ENCODE data around the gene COL13A1.

COL13A1 gene

DNA sequence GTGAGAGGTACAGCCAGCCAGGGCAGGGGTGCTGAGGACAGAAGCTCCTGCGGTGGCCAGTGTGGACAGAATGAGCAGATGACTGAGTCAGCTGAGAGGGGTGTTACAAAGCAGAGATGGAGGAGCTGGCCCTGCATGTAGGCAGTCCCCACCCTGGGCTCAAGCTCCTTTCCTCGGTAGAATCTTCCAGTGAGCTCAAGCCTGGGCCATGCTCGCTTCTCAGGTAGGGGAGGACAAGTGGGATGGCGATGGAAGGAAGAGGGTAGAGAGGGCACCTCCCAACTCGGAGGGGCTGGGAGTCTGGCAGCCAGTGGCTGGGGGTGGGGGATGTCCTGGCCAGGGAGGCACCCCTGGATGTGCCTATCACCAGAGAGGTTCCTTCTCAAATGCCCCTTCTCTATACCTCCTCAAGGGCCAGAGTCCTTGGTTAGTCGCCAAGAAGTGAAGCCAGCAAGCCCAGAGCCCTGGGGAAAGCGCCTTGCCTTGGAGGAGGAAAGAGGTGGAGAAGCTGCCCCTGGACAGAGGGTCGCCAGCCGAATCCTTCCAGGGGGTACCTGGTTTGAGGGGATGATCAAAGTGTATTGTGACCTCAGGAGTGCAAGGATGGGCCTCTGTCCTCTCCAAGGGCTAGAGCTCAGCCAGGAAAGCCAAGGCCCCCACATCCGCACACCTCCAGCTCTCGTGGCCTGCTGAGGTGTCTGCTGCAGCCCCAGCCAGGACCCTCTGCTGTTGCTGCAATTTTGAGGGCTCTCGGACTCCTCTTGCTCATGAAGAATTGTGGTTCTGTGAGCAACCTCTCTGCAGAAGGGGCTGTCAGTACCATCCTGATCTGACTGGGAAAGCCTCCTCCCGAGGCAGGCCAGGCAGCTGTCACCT, 162.4 kb downstream of the COL13A1 start:
- no peak for DNase-seq (ENCODE audit: low read depth, low spot score)

DNA sequence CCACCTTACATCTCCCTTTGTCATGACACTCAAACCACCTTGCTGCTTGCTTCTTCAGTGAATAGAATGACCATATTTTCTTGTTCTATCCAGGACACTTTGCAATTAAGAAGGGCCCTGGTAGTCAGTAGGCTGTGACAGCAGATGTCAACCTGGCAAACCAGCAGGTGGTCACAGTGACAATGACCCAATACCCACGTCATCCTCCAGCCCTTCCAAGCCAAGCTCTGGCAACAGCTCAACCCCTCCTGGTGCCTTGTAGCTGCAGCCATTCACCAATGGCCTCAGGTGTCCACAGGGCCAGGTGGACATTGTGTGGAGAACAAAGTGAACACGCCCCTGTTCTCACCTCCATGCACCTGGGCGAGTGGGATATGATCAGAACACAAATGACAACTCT, 163.4 kb downstream of the COL13A1 start:
- DNase-seq (ENCODE audit: low read depth, low spot score), result no peak

DNA sequence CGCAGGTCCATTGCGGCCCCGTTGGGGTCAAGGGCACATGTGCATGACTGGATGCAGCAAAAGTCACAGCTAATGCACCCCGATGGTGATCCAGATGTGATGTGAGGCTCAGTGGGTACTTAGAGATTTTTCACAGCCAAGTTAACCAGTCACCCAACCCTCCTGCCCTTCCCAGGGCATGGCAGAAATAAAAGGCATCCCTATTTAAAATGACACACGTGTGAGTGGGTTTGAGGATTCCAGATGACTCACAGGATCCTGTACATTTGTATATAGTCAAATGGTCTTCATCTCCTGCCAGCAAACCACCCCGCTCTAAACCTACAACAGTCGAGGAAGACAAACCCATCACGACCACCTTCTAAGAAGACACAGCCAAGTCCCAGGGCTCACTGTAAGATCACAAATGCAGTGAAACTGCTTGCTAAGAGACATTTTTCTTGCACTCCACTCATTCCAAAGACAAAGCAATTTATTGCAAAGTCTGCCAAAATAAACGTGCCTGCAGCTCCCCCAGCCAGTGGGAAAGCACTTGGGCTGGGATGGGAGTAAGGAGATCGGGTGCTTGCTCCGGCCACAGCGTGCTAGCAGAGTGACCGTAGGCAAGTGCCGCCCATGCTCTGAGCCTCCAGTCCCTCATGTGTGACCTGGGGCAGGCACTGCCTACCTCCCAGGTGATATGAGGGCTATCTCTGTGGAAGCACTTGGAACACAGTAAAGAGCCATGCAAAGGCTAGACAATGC, 164.4 kb downstream of the COL13A1 start:
- no peak for DNase-seq (ENCODE audit: low read depth, low spot score)

DNA sequence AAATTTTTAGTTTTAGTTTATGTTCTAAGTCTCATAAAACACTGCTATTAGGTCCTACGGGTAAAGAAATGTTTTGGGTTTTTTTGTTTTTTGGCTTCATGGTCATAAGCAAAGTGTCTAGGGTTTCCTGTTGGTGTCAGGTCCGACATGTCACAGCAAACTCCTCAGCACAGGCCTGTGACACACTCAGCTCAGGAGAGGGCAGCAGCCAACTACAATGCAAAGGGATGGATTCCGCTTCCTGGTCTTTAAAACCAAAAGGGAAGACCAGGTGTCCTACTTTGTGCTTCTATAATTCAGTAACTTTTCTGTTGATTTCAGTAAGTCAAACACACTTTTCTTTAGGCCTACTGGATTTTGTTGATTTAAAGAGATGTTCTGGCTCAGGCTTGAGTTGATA, 167.1 kb downstream of the COL13A1 start:
- DNase-seq (ENCODE audit: low read depth, low spot score), result no peak

GRCh38 chr10:69969977-69970376, 168.3 kb downstream of the COL13A1 start:
- no peak for DNase-seq (ENCODE audit: low read depth, low spot score)

DNA sequence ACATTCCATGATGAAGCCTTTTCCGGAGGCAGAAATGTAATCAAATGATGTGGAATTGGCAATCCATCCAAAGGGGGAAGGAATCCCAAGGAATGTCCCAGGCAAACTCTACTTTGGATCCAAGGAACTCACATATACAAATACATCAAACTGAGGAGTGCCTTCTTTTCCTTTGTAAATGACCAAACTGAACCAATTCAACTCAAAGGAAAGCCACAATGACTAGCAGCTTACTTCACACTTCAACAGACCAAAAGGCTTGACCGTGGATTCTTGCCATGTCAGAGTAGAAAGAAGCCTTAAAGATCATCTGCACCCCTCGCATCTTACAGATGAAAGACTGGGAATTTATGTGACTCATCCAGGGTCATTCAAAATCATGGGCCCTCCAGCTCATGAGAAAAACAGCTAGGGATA, 171.3 kb downstream of the COL13A1 start:
- DNase-seq (ENCODE audit: low read depth, low spot score), result no peak

GRCh38 chr10:69973678-69974077, 172.0 kb downstream of the COL13A1 start:
- no peak for DNase-seq (ENCODE audit: low read depth, low spot score)

DNA sequence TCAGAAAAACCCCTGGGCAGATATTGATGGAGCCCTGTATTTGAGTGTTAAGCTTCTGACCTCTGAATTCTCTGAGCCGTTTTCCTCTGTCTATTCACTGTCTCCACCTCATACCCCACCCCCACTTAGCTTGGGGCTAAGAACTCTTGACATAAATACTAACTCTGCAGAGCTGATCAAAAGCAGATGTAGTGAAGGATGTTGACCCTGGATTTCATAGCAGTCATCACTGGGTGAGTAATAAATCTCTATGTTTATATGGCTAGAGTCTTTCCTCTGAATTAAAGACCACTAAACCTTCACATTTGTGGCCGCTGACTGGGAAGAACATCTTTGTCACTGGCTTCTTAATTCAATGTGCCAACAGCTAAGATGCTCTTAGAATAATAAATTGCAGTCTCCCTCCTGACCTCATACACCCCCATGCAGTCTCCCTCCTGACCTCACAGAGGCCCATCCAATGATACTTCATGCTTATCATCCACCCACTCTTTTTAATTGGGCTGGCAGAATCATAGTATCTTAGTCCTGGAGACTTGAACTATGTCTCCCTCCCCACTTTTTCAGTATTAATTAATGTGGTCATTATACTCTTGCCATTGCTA, 172.9 kb downstream of the COL13A1 start:
- no peak for DNase-seq (ENCODE audit: low read depth, low spot score)

GRCh38 chr10:69976795-69977546, 175.3 kb downstream of the COL13A1 start:
- DNase-seq (ENCODE audit: low read depth, low spot score), result no peak

- no peak for DNase-seq (ENCODE audit: low read depth, low spot score)
Measured at GRCh38 chr10:69979174-69979573, 177.5 kb downstream of the COL13A1 start.

- DNase-seq (ENCODE audit: low read depth, low spot score), result no peak
Measured at GRCh38 chr10:69980672-69981071, 179.0 kb downstream of the COL13A1 start.

DNA sequence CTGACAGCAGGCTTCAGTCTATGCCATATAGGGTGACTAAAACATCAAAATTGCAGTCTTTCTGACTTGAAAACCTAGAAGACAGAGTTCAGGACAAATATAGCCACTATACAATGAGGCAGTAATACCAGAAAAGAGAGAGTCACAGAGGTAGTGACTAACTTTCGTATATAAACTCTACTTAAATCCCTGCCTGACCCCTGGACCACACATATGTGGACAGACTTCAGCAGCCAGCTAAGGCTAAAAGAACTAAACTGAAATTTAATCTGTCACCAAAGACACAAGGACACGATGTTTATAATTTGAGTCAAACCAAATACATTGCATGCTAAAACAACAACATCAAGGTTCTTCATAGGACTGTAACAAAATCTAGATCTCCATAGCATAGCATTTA, 186.4 kb downstream of the COL13A1 start:
- no peak for DNase-seq (ENCODE audit: low read depth, low spot score)

- no peak for DNase-seq (ENCODE audit: low read depth, low spot score)
Measured at GRCh38 chr10:69991151-69991550, 189.4 kb downstream of the COL13A1 start.

DNA sequence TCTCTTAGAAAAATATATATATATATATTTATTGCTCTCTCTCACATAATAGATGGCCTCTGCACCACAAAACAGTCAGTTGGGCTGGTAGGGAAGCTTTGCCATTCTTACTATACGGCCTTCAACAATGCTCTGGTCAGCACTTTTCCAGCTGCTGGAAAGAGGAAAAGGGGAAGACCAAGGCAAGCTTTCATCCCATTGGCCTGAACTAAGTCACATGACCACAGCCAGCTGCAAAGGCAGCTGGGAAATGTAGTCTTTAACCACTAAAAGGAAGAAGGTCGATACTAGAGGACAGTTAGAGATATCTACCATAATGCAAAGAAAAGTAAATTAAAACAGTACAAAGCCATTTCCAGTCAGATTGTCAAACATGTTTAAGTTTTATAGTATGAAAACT, 192.6 kb downstream of the COL13A1 start:
- no peak for DNase-seq (ENCODE audit: low read depth, low spot score)

DNA sequence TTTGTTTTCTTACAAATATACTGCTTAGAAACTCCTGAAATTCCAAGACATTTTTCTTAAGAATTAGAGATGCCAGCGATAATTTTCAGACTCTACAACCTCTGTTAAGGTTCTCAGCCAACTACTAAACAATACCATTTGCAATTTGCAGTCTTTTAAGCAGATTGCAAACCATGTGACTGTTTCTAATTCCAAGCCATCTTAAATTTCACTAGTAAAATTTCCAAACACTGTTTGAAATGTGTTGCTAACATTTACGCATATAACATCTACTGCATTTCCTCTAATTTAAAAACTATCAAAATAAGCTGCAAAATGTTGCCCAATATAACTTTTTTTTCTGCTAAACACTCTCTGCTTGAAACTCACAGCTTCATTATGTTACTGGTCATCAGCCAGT, 194.9 kb downstream of the COL13A1 start:
- DNase-seq (ENCODE audit: low read depth, low spot score), result no peak

DNA sequence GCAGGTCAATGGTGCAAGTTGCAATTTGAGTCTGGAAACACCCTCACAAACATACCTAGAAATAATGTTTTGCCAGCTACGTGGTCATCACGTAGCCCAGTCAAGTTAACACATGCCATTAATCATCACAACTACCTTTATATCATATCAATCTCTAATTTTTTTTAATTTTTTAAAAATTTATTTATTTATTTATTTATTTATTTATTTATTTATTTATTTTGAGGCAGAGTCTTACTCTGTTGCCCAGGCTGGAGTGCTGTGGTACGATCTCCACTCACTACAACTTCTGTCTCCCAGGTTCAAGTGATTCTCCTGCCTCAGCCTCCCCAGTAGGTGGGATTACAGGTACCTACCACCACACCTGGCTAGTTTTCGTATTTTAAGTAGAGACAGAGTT, 198.6 kb downstream of the COL13A1 start:
- no peak for DNase-seq (ENCODE audit: low read depth, low spot score)

DNA sequence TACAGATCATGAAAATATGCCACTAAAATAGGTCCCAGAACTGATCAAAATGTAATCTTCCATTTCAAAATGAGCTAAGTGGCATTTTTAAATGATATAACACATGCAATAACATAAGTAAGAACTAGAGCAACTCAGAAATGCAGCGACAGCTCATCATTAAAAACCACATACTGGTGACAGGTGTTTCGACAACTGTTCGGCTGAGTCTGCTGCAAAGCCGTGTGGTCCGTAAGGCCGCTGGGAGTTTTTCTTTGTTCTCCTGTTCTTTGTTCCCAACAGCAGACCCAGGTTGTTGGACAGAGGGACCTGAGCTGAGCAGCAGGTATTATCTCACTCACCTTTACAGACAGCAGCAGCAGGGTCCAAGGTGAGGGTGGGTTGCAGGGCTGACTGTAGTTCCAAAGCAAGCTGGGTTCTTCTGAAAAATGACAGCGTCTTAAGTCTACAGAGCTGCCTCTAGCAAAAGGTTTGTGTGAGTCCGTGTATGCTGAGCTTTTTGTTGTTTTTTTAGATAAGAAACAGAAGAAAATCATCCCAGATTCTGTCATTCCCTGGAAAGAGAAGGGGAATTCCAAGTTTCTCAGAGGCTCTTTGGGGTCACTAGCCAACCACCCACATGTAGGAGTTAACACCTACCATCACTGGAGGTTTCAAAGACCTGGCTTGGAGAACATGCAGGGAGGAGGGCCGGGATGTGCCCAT, 205.6 kb downstream of the COL13A1 start:
- DNase-seq (ENCODE audit: low read depth, low spot score), result no peak
